CD14-positive monocyte (primary cell): ENCODE measurements around the gene TIGD3. TPM values are rescaled to one million over a fixed set of nuclear protein-coding genes. Genes with fewer than 3 reads are reported as not detected.

ENCODE experiments used
- DNase-seq, 3 donors: peaks; one replicate each; pipeline ENCODE4 v3.0.0-alpha.2; 2011 to 2022
- H2AFZ ChIP-seq: 2 replicates; pipeline ENCODE4 v1.6.0; 2012; ENCODE audit warnings: mild to moderate bottlenecking, low read depth, low read length, inconsistent platforms; ENCODE audit not compliant: insufficient read depth, poor library complexity, severe bottlenecking
- H3K27ac ChIP-seq, 2 donors: 1 replicate in 1 of 2; 2 replicates in 1 of 2; pipeline ENCODE4 v1.5.1; 2012 to 2013; ENCODE audit warnings: low read length in 2 of 2, control low read depth in 1 of 2, inconsistent platforms in 1 of 2, low read depth in 1 of 2, mild to moderate bottlenecking in 1 of 2
- H3K27me3 ChIP-seq, 2 donors: one replicate each; pipeline versions ENCODE4 v1.6.0 to v1.6.1; 2011 to 2013; ENCODE audit warnings: low read length in 2 of 2; ENCODE audit not compliant: control insufficient read depth in 2 of 2, insufficient read depth in 2 of 2
- H3K36me3 ChIP-seq, 2 donors: replicated peaks in 1 of 2; 1 replicate in 1 of 2; 2 replicates in 1 of 2; pipeline versions ENCODE4 v1.5.1 to v1.6.1; 2012 to 2013; ENCODE audit warnings: low read length in 2 of 2, control low read depth in 1 of 2, inconsistent platforms in 1 of 2, mild to moderate bottlenecking in 1 of 2; ENCODE audit not compliant: insufficient read depth in 2 of 2, control insufficient read depth in 1 of 2
- H3K4me1 ChIP-seq, 2 donors: 1 replicate in 1 of 2; 2 replicates in 1 of 2; pipeline versions ENCODE4 v1.5.1 to v1.6.1; 2012 to 2013; ENCODE audit warnings: low read length in 2 of 2, control low read depth in 1 of 2, inconsistent platforms in 1 of 2, mild to moderate bottlenecking in 1 of 2, moderate library complexity in 1 of 2; ENCODE audit not compliant: insufficient read depth in 2 of 2, control insufficient read depth in 1 of 2
- H3K4me2 ChIP-seq: replicated peaks from 2 replicates; pipeline ENCODE3; 2012; ENCODE audit warnings: low read length, moderate library complexity, mild to moderate bottlenecking; ENCODE audit not compliant: poor library complexity, severe bottlenecking; ENCODE audit errors: extremely low read depth
- H3K4me3 ChIP-seq, 3 experiments: fragments of 200-600 bp in 1 of 3; sonication (generic) in 1 of 3; replicated peaks in 1 of 3; 1 replicate in 2 of 3; 2 replicates in 1 of 3; pipeline ENCODE4 v1.5.1; 2011 to 2013; ENCODE audit warnings: low read length in 3 of 3, mild to moderate bottlenecking in 3 of 3, control low read depth in 2 of 3, low read depth in 2 of 3, inconsistent platforms in 1 of 3, moderate library complexity in 1 of 3
- H3K79me2 ChIP-seq: 2 replicates; pipeline ENCODE4 v1.6.0; 2012; ENCODE audit warnings: mild to moderate bottlenecking, control low read depth, inconsistent platforms, low read length, moderate library complexity; ENCODE audit not compliant: insufficient read depth
- H3K9ac ChIP-seq: 2 replicates; pipeline ENCODE4 v1.6.0; 2017; ENCODE audit warnings: low read length, mild to moderate bottlenecking; ENCODE audit not compliant: insufficient read depth, poor library complexity, severe bottlenecking
- H3K9me3 ChIP-seq, 2 donors: replicated peaks in 1 of 2; 1 replicate in 1 of 2; 2 replicates in 1 of 2; pipeline versions ENCODE4 v1.5.1 to v1.6.1; 2012 to 2013; ENCODE audit warnings: low read length in 2 of 2, control low read depth in 1 of 2; ENCODE audit not compliant: control insufficient read depth in 1 of 2, insufficient read depth in 1 of 2
- H4K20me1 ChIP-seq: 2 replicates; pipeline ENCODE4 v1.6.0; 2012; ENCODE audit warnings: mild to moderate bottlenecking, low read length, control low read depth, moderate library complexity; ENCODE audit not compliant: insufficient read depth
- H3K27ac Mint-ChIP-seq, 7 donors: one replicate each; pipeline ENCODE4 v1.8.0; 2020; ENCODE audit warnings: mild to moderate bottlenecking in 7 of 7, mixed read lengths in 7 of 7, moderate library complexity in 6 of 7, inconsistent platforms in 2 of 7
- H3K27me3 Mint-ChIP-seq, 3 donors: one replicate each; pipeline ENCODE4 v1.8.0; 2021 to 2022; ENCODE audit warnings: low read depth in 3 of 3, mild to moderate bottlenecking in 3 of 3, mixed read lengths in 3 of 3, moderate library complexity in 3 of 3, inconsistent platforms in 1 of 3
- H3K36me3 Mint-ChIP-seq, 2 donors: one replicate each; pipeline ENCODE4 v1.8.0; 2020; ENCODE audit warnings: mixed read lengths in 2 of 2, inconsistent platforms in 1 of 2, mild to moderate bottlenecking in 1 of 2
- H3K4me1 Mint-ChIP-seq: one replicate; pipeline ENCODE4 v1.8.0; 2020; ENCODE audit warnings: mild to moderate bottlenecking, mixed read lengths
- H3K4me3 Mint-ChIP-seq, 2 donors: one replicate each; pipeline ENCODE4 v1.8.0; 2020; ENCODE audit warnings: mild to moderate bottlenecking in 2 of 2, mixed read lengths in 2 of 2, moderate library complexity in 1 of 2
- H3K9me3 Mint-ChIP-seq, 7 donors: one replicate each; pipeline ENCODE4 v1.8.0; 2020 to 2022; ENCODE audit warnings: mixed read lengths in 7 of 7, mild to moderate bottlenecking in 6 of 7, moderate library complexity in 6 of 7, inconsistent platforms in 2 of 7
- CTCF ChIP-seq: fragments of 200-600 bp; IDR thresholded peaks from one replicate; pipeline ENCODE4 v1.8.0; 2022; ENCODE audit warnings: antibody characterized with exemption, mild to moderate bottlenecking
- WGBS: methylation state at CpG from one replicate; pipeline ENCODE4 v1.1.5; 2013; ENCODE audit warnings: missing lambda C conversion rate; ENCODE audit not compliant: insufficient coverage; 5-methylcytosine and 5-hydroxymethylcytosine counted together
- intact Hi-C, 2 donors: fragments of 100-400 bp; cut with micrococcal nuclease; formaldehyde crosslinking; loops; one replicate each; pipeline versions ENCODE4 v1.15.0 to v1.15.1; 2023
- polyA plus RNA-seq, 3 donors: library from polyadenylated mRNA; depleted of rRNA in 1 of 3; unstranded in 2 of 3; stranded (reverse) in 1 of 3; fragments of 300-500 nt in 2 of 3; fragments of >200 nt in 1 of 3; fragmentation: Illumina TruSeq in 2 of 3; gene quantifications; 1 replicate in 2 of 3; 2 replicates in 1 of 3; pipeline ENCODE4 v1.2.3, GENCODE V29; 2012 to 2021

Gene TIGD3
- polyA plus RNA-seq, 3 donors = 1.7 to 3.7 (median 2.8) TPM

GRCh38 chr11:65351511-65351910 is 3.0 kb upstream of the TIGD3 start:
- Histone ChIP-seq H4K20me1 (peaks cover 3% of the 10 kb centered on the region), H3K4me3 (no peak overlapping the region), H3K27me3 (peaks cover 0 to 6% of the 10 kb centered on the region in 2 donors), H3K9ac (no peak overlapping the region), H3K27ac (no peak overlapping the region), H3K4me2 (no peak overlapping the region), H2AFZ (no peak overlapping the region), H3K36me3 (peaks cover 56 to 62% of the 10 kb centered on the region in 2 donors), H3K4me1 (peaks cover 15 to 23% of the 10 kb centered on the region in 2 donors), H3K9me3 (no peaks in the 10 kb centered on the region), H3K79me2 (no peaks in the 10 kb centered on the region)
- peaks cover 42 to 60% of the 10 kb centered on the region in 2 donors for H3K36me3 Mint-ChIP-seq
- no peaks in the 10 kb centered on the region for H3K9me3 Mint-ChIP-seq
- DNase-seq = no peak
- WGBS = 100% methylated on average over 1 of the region's 2 CpGs
- H3K27me3 Mint-ChIP-seq = peaks cover 4 to 10% (median 6%) of the 10 kb centered on the region in 3 donors
- TF ChIP-seq CTCF = no peak
- intact Hi-C loops = no loop called here
- peaks cover 20% of the 10 kb centered on the region for H3K4me1 Mint-ChIP-seq
- peak overlapping the region in 1 of 7 donors; percentile 8 for H3K27ac Mint-ChIP-seq
- no peak overlapping the region for H3K4me3 Mint-ChIP-seq

- H3K36me3 Mint-ChIP-seq = peaks cover 39 to 47% of the 10 kb centered on the region in 2 donors
- H3K4me3 ChIP-seq = no peak overlapping the region
- peaks cover 15 to 23% of the 10 kb centered on the region in 2 donors for H3K4me1 ChIP-seq
- peaks cover 6 to 18% (median 10%) of the 10 kb centered on the region in 3 donors for H3K27me3 Mint-ChIP-seq
- WGBS = no CpG with 5 or more reads among the region's 3 CpGs
- no peaks in the 10 kb centered on the region for H3K79me2 ChIP-seq
- intact Hi-C loops = no loop called here
- H3K9ac ChIP-seq = no peak overlapping the region
- H2AFZ ChIP-seq = no peak overlapping the region
- peaks cover 7% of the 10 kb centered on the region for H4K20me1 ChIP-seq
- H3K4me2 ChIP-seq = no peak overlapping the region
- DNase-seq = peak in 1 of 3 donors; percentile 30
- H3K4me3 Mint-ChIP-seq = no peak overlapping the region
- H3K27ac ChIP-seq = peak overlapping the region in 1 of 2 donors; percentile 8
- TF ChIP-seq CTCF = peak; percentile 39
- no peaks in the 10 kb centered on the region for H3K9me3 ChIP-seq
- no peaks in the 10 kb centered on the region for H3K9me3 Mint-ChIP-seq
- H3K27ac Mint-ChIP-seq = peak overlapping the region in 6 of 7 donors; percentile 50 to 85 (median 78)
- H3K36me3 ChIP-seq = peaks cover 46 to 49% of the 10 kb centered on the region in 2 donors
- peaks cover 0 to 14% of the 10 kb centered on the region in 2 donors for H3K27me3 ChIP-seq
- H3K4me1 Mint-ChIP-seq = peaks cover 20% of the 10 kb centered on the region
Measured at GRCh38 chr11:65352783-65353182, 1.8 kb upstream of the TIGD3 start.
